Lower lobe of right lung (tissue), 2 donors: ENCODE results near the gene UHRF1. TPM values are rescaled to one million over a fixed set of nuclear protein-coding genes. Genes with fewer than 3 reads are reported as not detected.

Experiments
- ATAC-seq, 2 donors: fragments of 200-7000 bp; cut with Tn5 transposase; one replicate each; pipeline ENCODE4 v1.9.1; 2020 to 2022; ENCODE audit warnings: mild to moderate bottlenecking in 2 of 2, moderate library complexity in 2 of 2
- DNase-seq: peaks from one replicate; pipeline ENCODE4 v3.0.0-alpha.2; 2020
- H3K27ac ChIP-seq: fragments of 200-600 bp; one replicate; pipeline ENCODE4 v1.8.0; 2022
- H3K27me3 ChIP-seq: fragments of 200-600 bp; one replicate; pipeline ENCODE4 v1.8.0; 2022; ENCODE audit warnings: low read depth
- H3K36me3 ChIP-seq: fragments of 200-600 bp; one replicate; pipeline ENCODE4 v1.8.0; 2022; ENCODE audit warnings: mild to moderate bottlenecking
- H3K4me1 ChIP-seq: fragments of 200-600 bp; one replicate; pipeline ENCODE4 v1.8.0; 2022
- H3K4me3 ChIP-seq: fragments of 200-600 bp; one replicate; pipeline ENCODE4 v1.8.0; 2022; ENCODE audit warnings: mild to moderate bottlenecking
- H3K9me3 ChIP-seq: fragments of 200-600 bp; one replicate; pipeline ENCODE4 v1.8.0; 2022
- intact Hi-C: fragments of 100-400 bp; cut with DNase I; formaldehyde crosslinking; loops from one replicate; pipeline ENCODE4 v1.11.0; 2022
- microRNA-seq: library from miRNA; unstranded; fragments of <30 nt; microRNA quantifications from one replicate; pipeline ENCODE4 v1.2.0, GENCODE V29; 2020; ENCODE audit warnings: borderline number of aligned reads
- total RNA-seq: library from RNA; stranded (reverse); fragmentation: NEBNext Ultra II Directional; extraction: Animal tissue kit (Norgen Biotek cat#: 25700); gene quantifications from one replicate; pipeline ENCODE4 v1.2.1, GENCODE V29; 2021
- TF ChIP-seq, protein P1 (sequence below): fragments of 200-600 bp; IDR thresholded peaks from one replicate; pipeline ENCODE4 v1.8.0; 2022; ENCODE audit warnings: antibody characterized with exemption, mild to moderate bottlenecking
- donor health status: DM: no; HTN: yes; CAD: no; lungs with severe emphysema.

The UHRF1 gene
- total RNA-seq, 1 donor from 2014 or later, result 1.3 TPM

DNA sequence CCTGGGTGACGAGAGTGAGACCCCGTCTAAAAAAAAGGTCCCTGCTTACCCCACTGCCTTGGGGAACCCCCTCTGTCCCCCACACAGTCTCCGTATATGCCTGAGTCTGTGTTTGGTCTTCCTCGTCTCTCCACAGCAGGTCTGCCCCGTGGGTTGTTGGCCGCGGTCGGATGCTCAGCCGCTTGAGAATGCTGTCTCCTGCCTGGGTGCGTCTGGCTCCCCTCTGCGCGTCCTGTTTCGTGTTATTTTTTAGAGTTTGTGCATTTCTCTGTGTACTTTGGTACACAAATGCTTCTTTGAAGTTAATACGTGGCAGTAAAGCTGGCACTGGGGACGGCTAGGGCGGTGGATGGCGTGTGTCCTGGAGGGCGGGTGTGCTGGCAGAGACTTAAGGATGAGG lies 94.5 kb downstream of the UHRF1 start:
- H3K27ac ChIP-seq, result no peak overlapping the region
- DNase-seq (no peak), ATAC-seq (no peak)
- H3K36me3 ChIP-seq, result no peaks in the 10 kb centered on the region
- H3K9me3 ChIP-seq, result no peaks in the 10 kb centered on the region
- no peaks in the 10 kb centered on the region for H3K27me3 ChIP-seq
- H3K4me1 ChIP-seq, result peaks cover 12% of the 10 kb centered on the region
- intact Hi-C loops, result no loop called here
- TF ChIP-seq, protein P1, sequence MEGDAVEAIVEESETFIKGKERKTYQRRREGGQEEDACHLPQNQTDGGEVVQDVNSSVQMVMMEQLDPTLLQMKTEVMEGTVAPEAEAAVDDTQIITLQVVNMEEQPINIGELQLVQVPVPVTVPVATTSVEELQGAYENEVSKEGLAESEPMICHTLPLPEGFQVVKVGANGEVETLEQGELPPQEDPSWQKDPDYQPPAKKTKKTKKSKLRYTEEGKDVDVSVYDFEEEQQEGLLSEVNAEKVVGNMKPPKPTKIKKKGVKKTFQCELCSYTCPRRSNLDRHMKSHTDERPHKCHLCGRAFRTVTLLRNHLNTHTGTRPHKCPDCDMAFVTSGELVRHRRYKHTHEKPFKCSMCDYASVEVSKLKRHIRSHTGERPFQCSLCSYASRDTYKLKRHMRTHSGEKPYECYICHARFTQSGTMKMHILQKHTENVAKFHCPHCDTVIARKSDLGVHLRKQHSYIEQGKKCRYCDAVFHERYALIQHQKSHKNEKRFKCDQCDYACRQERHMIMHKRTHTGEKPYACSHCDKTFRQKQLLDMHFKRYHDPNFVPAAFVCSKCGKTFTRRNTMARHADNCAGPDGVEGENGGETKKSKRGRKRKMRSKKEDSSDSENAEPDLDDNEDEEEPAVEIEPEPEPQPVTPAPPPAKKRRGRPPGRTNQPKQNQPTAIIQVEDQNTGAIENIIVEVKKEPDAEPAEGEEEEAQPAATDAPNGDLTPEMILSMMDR, result no peak
- H3K4me3 ChIP-seq, result no peak overlapping the region

DNA sequence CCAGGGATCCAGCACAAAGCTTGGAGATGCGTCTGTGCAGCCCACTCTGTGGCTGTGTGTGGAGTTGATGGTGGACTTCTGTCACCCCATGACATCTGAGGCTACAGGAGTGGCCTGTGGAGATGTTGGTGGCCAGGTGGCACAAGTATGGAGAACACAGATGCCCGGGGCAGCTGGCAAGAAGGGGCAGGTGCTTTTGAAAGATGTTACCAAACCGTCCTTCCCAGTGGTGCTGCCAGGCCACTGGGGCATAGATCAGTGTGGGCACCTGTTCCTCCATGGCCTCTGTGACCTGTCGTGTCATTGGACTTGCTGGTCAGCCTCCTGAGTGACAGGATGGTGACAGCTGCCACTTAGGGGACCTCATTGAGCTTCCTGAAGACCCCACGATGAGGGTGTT lies 95.8 kb downstream of the UHRF1 start:
- DNase-seq, result no peak
- Histone ChIP-seq H3K27ac (no peak overlapping the region), H3K36me3 (no peaks in the 10 kb centered on the region), H3K4me3 (no peak overlapping the region), H3K4me1 (peaks cover 12% of the 10 kb centered on the region), H3K9me3 (no peaks in the 10 kb centered on the region), H3K27me3 (no peaks in the 10 kb centered on the region)
- no peak for ATAC-seq
- TF ChIP-seq, protein P1, result no peak
- intact Hi-C loops, result no loop called here

DNA sequence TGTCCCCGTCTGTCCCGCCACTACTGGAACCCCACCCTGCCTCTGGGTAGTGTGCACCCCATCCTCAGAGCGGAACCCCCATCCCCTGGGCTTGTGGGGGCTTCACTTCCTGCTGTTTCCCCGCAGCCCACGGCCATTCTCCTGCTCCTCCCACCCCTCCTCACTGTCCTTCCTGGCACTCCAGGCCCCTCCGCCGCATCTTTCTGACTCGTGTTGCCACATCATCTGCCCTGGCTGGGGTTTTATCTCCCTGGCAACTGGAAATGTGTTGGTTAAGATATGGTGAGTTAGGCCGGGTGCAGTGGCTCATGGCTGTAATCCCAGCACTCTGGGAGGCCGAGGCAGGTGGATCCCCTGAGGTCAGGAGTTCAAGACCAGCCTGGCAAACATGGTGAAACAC lies 96.9 kb downstream of the UHRF1 start:
- no peak for ATAC-seq
- no peak for DNase-seq
- Histone ChIP-seq H3K27ac (no peak overlapping the region), H3K36me3 (no peaks in the 10 kb centered on the region), H3K4me3 (no peak overlapping the region), H3K4me1 (peaks cover 12% of the 10 kb centered on the region), H3K9me3 (no peaks in the 10 kb centered on the region), H3K27me3 (no peaks in the 10 kb centered on the region)
- TF ChIP-seq, protein P1, result no peak
- intact Hi-C loops, result no loop called here

DNA sequence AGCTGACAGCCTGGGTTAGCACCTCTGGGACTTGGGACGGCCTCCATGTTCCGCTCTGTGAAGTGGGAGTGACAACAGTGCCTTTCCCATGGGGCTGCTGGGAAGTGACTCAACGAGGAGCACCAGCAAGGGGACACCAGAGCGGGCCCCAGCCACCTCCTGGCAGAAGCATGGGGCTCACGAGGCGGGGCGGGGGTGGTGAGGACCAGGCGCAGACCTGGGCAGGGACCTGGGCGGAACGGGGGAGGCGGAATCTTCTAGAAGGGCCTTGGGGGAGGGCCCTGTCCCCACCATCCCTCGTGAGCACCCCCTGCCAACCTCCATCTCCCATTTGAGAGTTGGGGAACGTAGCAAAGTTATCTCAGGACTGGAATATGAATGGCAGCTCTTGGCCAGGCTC lies 97.5 kb downstream of the UHRF1 start:
- peaks cover 12% of the 10 kb centered on the region for H3K4me1 ChIP-seq
- no peaks in the 10 kb centered on the region for H3K36me3 ChIP-seq
- no peak for ATAC-seq
- TF ChIP-seq, protein P1, result no peak
- no peaks in the 10 kb centered on the region for H3K9me3 ChIP-seq
- intact Hi-C loops, result no loop called here
- no peak overlapping the region for H3K4me3 ChIP-seq
- DNase-seq, result no peak
- no peaks in the 10 kb centered on the region for H3K27me3 ChIP-seq
- H3K27ac ChIP-seq, result no peak overlapping the region

Small RNAs within 50 kb of the gene (microRNA-seq; reads per million reads assigned to microRNA genes)
- not detected for gene MIR4747

Other genes starting within 250 kb of the UHRF1 start
- 91.6 TPM for gene MYDGF, start 239.2 kb upstream of the UHRF1 start, total RNA-seq
- 79.6 TPM for gene DPP9, start 185.7 kb upstream of the UHRF1 start, total RNA-seq
- gene FEM1A, start 117.8 kb upstream of the UHRF1 start, total RNA-seq, result 13.3 TPM
- 14.6 TPM for gene TICAM1, start 77.8 kb upstream of the UHRF1 start, total RNA-seq
- gene PLIN3, start 41.8 kb upstream of the UHRF1 start, total RNA-seq, result 44.5 TPM
- 0.83 TPM for gene ARRDC5, start 6.6 kb upstream of the UHRF1 start, total RNA-seq
- gene KDM4B, start 59.6 kb downstream of the UHRF1 start, total RNA-seq, result 40.3 TPM